Endothelial cell of umbilical vein (primary cell): Measurements from ENCODE around the gene HNRNPK. TPM values are rescaled to one million over a fixed set of nuclear protein-coding genes. Genes with fewer than 3 reads are reported as not detected.

Experiments used
- BruUV-seq: library from RNA; stranded (reverse); fragments of 400-500 nt; replicated peaks from 2 replicates; lab custom pipeline; 2021; lab: Mats Ljungman, UMichigan
- CTCF ChIA-PET: fragments of 300-600, 350-600 bp; sonication (Branson Sonifier 250); formaldehyde crosslinking; loops from one replicate; lab custom pipeline; 2021; ENCODE audit warnings: antibody characterized with exemption, inconsistent platforms; lab: Charles Lee
- POLR2A ChIA-PET: fragments of 300-600, 350-600 bp; sonication (Branson Sonifier 250); formaldehyde crosslinking; loops from one replicate; lab custom pipeline; 2021; ENCODE audit warnings: antibody characterized with exemption, inconsistent platforms; lab: Charles Lee
- DNase-seq: peaks from one replicate; pipeline ENCODE4 v3.0.0-alpha.2; 2011; ENCODE audit warnings: low read depth, low spot score
- FAIRE-seq: peaks from 2 replicates; lab custom pipeline; 2011; peaks lifted over from hg19 to GRCh38; lab: Jason Lieb, UNC
- H2AFZ ChIP-seq: 2 replicates; pipeline ENCODE4 v1.6.0; 2012; ENCODE audit warnings: low read depth, low read length, control low read depth, inconsistent platforms
- H3K27ac ChIP-seq: 2 replicates; pipeline ENCODE4 v1.5.1; 2011; ENCODE audit warnings: low read depth, mild to moderate bottlenecking, control low read depth, low read length, moderate library complexity; ENCODE audit not compliant: insufficient read depth
- H3K27me3 ChIP-seq, 2 experiments: 2 replicates each; pipeline versions ENCODE4 v1.6.0 to v1.6.1; 2011; ENCODE audit warnings: low read length in 2 of 2, mixed read lengths in 1 of 2; ENCODE audit not compliant: control insufficient read depth in 2 of 2, insufficient read depth in 2 of 2
- H3K36me3 ChIP-seq, 2 experiments: 2 replicates in 1 of 2; 3 replicates in 1 of 2; pipeline ENCODE4 v1.5.1; 2011; ENCODE audit warnings: low read length in 2 of 2, mild to moderate bottlenecking in 1 of 2, moderate library complexity in 1 of 2; ENCODE audit not compliant: control insufficient read depth in 2 of 2, insufficient read depth in 2 of 2; ENCODE audit errors: extremely low read depth in 1 of 2
- H3K4me1 ChIP-seq: 3 replicates; pipeline ENCODE4 v1.5.1; 2011; ENCODE audit warnings: mild to moderate bottlenecking, low read length; ENCODE audit not compliant: control insufficient read depth, insufficient read depth; ENCODE audit errors: extremely low read depth
- H3K4me2 ChIP-seq: 2 replicates; pipeline ENCODE4 v1.6.1; 2011; ENCODE audit warnings: low read length, control low read depth, mixed read lengths; ENCODE audit not compliant: insufficient read depth
- H3K4me3 ChIP-seq, 3 experiments: fragments of 200-600 bp in 1 of 3; sonication (generic), shearing (Covaris generic) in 1 of 3; replicated peaks in 1 of 3; 2 replicates each; pipeline ENCODE4 v1.5.1; 2011 to 2016; ENCODE audit warnings: control low read depth in 3 of 3, low read length in 3 of 3, mild to moderate bottlenecking in 2 of 3, inconsistent platforms in 1 of 3, low read depth in 1 of 3, moderate library complexity in 1 of 3; ENCODE audit not compliant: insufficient read depth in 1 of 3
- H3K79me2 ChIP-seq: 2 replicates; pipeline ENCODE4 v1.6.0; 2012; ENCODE audit warnings: low read length, inconsistent platforms; ENCODE audit not compliant: control insufficient read depth, insufficient read depth
- H3K9ac ChIP-seq: replicated peaks from 2 replicates; pipeline ENCODE3; 2011; ENCODE audit warnings: low read length, control low read depth; ENCODE audit not compliant: insufficient read depth; ENCODE audit errors: extremely low read depth
- H3K9me1 ChIP-seq: replicated peaks from 3 replicates; pipeline ENCODE4 v1.6.0; 2011; ENCODE audit warnings: mild to moderate bottlenecking, low read length; ENCODE audit not compliant: control insufficient read depth, insufficient read depth; ENCODE audit errors: extremely low read depth
- H3K9me3 ChIP-seq: replicated peaks from 2 replicates; pipeline ENCODE4 v1.5.1; 2012; ENCODE audit warnings: low read length, inconsistent platforms; ENCODE audit not compliant: control insufficient read depth, insufficient read depth
- H4K20me1 ChIP-seq: replicated peaks from 2 replicates; pipeline ENCODE3; 2011; ENCODE audit warnings: mild to moderate bottlenecking, low read length; ENCODE audit not compliant: control insufficient read depth, insufficient read depth; ENCODE audit errors: extremely low read depth
- CTCF ChIP-seq, 2 donors: IDR thresholded peaks; 1 replicate in 1 of 2; 2 replicates in 1 of 2; pipeline ENCODE4 v1.5.1; 2011; ENCODE audit warnings: low read length in 2 of 2, mild to moderate bottlenecking in 2 of 2, moderate library complexity in 2 of 2, control low read depth in 1 of 2, inconsistent platforms in 1 of 2, low read depth in 1 of 2; ENCODE audit not compliant: insufficient read depth in 1 of 2; ENCODE audit errors: extremely low read depth in 1 of 2
- EZH2 ChIP-seq: IDR thresholded peaks from 2 replicates; pipeline ENCODE4 v1.6.1; 2012; ENCODE audit warnings: borderline replicate concordance, low read depth, mild to moderate bottlenecking, moderate library complexity, low read length, inconsistent platforms; ENCODE audit not compliant: severe bottlenecking
- FOS ChIP-seq: IDR thresholded peaks from 2 replicates; pipeline ENCODE4 v1.6.1; 2011; ENCODE audit warnings: mild to moderate bottlenecking, low read length, moderate library complexity, borderline replicate concordance; ENCODE audit not compliant: insufficient read depth
- GATA2 ChIP-seq: IDR thresholded peaks from 2 replicates; pipeline ENCODE4 v1.7.0; 2011; ENCODE audit warnings: low read depth, mild to moderate bottlenecking, moderate library complexity, mixed read lengths, low read length; ENCODE audit not compliant: insufficient read length, insufficient read depth
- JUN ChIP-seq: IDR thresholded peaks from 2 replicates; pipeline ENCODE4 v1.6.1; 2011; ENCODE audit warnings: borderline replicate concordance, low read depth; ENCODE audit not compliant: insufficient read length, insufficient read depth
- MAX ChIP-seq: IDR thresholded peaks from 2 replicates; pipeline ENCODE4 v1.6.1; 2011; ENCODE audit not compliant: insufficient read depth, insufficient read length
- MYC ChIP-seq: IDR thresholded peaks from one replicate; pipeline ENCODE4 v1.6.1; 2011; ENCODE audit warnings: mild to moderate bottlenecking, low read depth, low read length
- POLR2A ChIP-seq: IDR thresholded peaks from 2 replicates; pipeline ENCODE4 v1.6.1; 2012; ENCODE audit warnings: low read depth, mild to moderate bottlenecking, control low read depth, low read length
- POLR2AphosphoS5 ChIP-seq: IDR thresholded peaks from 2 replicates; pipeline ENCODE4 v1.6.1; 2012; ENCODE audit warnings: low read depth, mild to moderate bottlenecking, control low read depth, low read length, moderate library complexity; ENCODE audit not compliant: insufficient read depth
- dilution Hi-C: fragments of 300-500 bp; cut with MboI; formaldehyde crosslinking; loops from one replicate; pipeline ENCODE4 v1.15.0; 2019; ENCODE audit warnings: low sequenced_read_pairs; ENCODE audit not compliant: extremely low pct_ligation_motif_present
- intact Hi-C: fragments of 100-400 bp; cut with micrococcal nuclease; formaldehyde crosslinking; loops from one replicate; pipeline ENCODE4 v1.10.0; 2022
- polyA plus RNA-seq, 4 experiments: library from polyadenylated mRNA; depleted of rRNA in 3 of 4; stranded (reverse) in 3 of 4; unstranded in 1 of 4; fragments of >200 nt; gene quantifications; 2 replicates each; pipeline versions ENCODE4 v1.2.1 to v1.2.3, GENCODE V29; 2011 to 2012; ENCODE audit warnings: missing spikeins in 1 of 4
- total RNA-seq: library from RNA; stranded (reverse); gene quantifications from 2 replicates; pipeline ENCODE4 v1.2.3, GENCODE V29; 2021

The HNRNPK gene
- total and polyA plus RNA-seq, 2 donors (not counting 3 experiments of a cell fraction or from before 2014, with no cell fraction given), result 399 to 663 TPM

- H3K4me1 ChIP-seq, result no peaks in the 10 kb centered on the region
- TF ChIP-seq POLR2AphosphoS5 (no peak), JUN (no peak), FOS (no peak), CTCF (IDR thresholded peaks at IDR 0.05; ENCODE audit: extremely low read depth in 1 of 2, insufficient read depth in 1 of 2, low read depth in 1 of 2, low read length in 2 of 2) (no peak), MYC (no peak), MAX (no peak), EZH2 (no peak), POLR2A (no peak), GATA2 (no peak)
- no peak overlapping the region for H2AFZ ChIP-seq
- H3K4me3 ChIP-seq, result no peak overlapping the region
- DNase-seq, result peak; percentile 13
- H3K27me3 ChIP-seq, result no peaks in the 10 kb centered on the region
- H3K9me3 ChIP-seq, result no peaks in the 10 kb centered on the region
- ChIA-PET POLR2A (no interaction called here), CTCF (no interaction called here)
- no peak overlapping the region for H3K9ac ChIP-seq
- BruUV-seq, result no TSS peak
- no peaks in the 10 kb centered on the region for H3K9me1 ChIP-seq
- dilution Hi-C loops, result no loop called here
- H3K27ac ChIP-seq, result no peak overlapping the region
- peaks cover 8% of the 10 kb centered on the region for H3K79me2 ChIP-seq
- no peak for FAIRE-seq
- no peak overlapping the region for H3K4me2 ChIP-seq
- H3K36me3 ChIP-seq, result peaks cover 0 to 12% of the 10 kb centered on the region in 2 experiments
- no peaks in the 10 kb centered on the region for H4K20me1 ChIP-seq
- intact Hi-C loops, result no loop called here
Measured at GRCh38 chr9:83999141-83999918, 19.3 kb upstream of the HNRNPK start.
